ENCODE results near the gene RTL1. TPM values are rescaled to one million over a fixed set of nuclear protein-coding genes. Genes with fewer than 3 reads are reported as not detected.

Gene RTL1
- total RNA-seq, 1 experiment from 2014 or later, result not detected

DNA sequence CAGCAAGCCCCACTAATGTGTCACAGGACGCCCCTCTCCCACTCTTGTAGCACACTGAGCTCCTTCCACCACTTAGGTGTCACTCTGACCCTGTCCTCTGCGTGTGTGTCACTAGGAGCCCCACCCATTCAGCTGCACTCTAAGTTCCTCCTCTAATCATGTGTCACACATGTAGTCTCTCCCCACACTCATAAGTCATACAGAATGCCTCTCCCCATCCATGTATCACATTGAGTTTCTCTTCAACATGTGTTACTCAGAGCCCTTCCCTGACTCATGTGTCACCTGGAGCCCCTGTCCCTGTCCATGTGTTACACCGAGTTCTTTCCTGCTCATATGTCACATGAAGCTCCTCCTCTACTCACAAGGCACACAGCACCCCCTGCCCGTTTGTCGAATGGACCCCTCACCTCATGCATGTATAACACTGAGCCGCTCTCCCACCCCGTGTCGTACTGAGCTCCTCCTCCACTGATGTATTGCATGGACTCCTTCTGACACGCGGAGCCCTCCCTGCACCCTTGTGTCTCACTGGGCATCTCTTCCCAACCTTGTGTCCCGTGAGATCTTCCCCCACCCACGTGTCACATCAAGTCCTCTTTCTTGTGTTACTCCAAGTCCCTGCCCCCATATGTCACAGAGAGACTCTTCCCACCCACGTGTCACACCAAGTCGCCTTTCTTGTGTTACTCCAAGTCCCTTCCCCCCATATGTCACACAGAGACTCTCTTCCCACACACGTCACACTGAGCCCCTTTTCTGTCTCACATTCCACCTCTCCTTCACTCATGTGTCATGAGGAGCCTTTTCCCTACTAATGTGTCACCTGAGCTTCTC, 31.0 kb downstream of the RTL1 start:
- H2BK12ac ChIP-seq (ENCODE audit: insufficient read length, low read depth, low read length), result no peak overlapping the region
- no peak overlapping the region for H2BK15ac ChIP-seq (ENCODE audit: low read depth, low read length)
- H3K27ac Mint-ChIP-seq, result no peak overlapping the region; a peak in 1 of 7 replicates
- no peaks in the 10 kb centered on the region for H3K23me2 ChIP-seq (ENCODE audit: insufficient read length, low read depth, low read length, poor library complexity, severe bottlenecking)
- no peak overlapping the region for H3K4me2 ChIP-seq (ENCODE audit: insufficient read depth, insufficient read length, low read length)
- no peak overlapping the region for H3K56ac ChIP-seq (ENCODE audit: insufficient read length, low read depth, low read length)
- no peaks in the 10 kb centered on the region for H3K79me2 ChIP-seq (ENCODE audit: insufficient read depth, low read length)
- no peak overlapping the region for H4K91ac ChIP-seq (ENCODE audit: insufficient read length, low read depth, low read length)
- no peak overlapping the region for H2BK120ac ChIP-seq (ENCODE audit: low read depth, low read length, poor library complexity, severe bottlenecking)
- no peak overlapping the region for H3K9ac ChIP-seq (ENCODE audit: extremely low read depth, insufficient read length, low read length)
- H3K4me1 Mint-ChIP-seq, result no peaks in the 10 kb centered on the region
- no peak overlapping the region for H3K4ac ChIP-seq (ENCODE audit: low read depth, low read length)
- H3K27ac ChIP-seq (ENCODE audit: insufficient read length, low read depth, low read length), result no peak overlapping the region
- DNase-seq, result no peak
- no peaks in the 10 kb centered on the region for H3K27me3 ChIP-seq (ENCODE audit: insufficient read depth, low read length)
- no peaks in the 10 kb centered on the region for H3K4me1 ChIP-seq (ENCODE audit: insufficient read depth, low read length)
- WGBS (ENCODE audit: extremely low coverage, insufficient read length, low lambda C conversion rate), result no CpG with 5 or more reads among the region's 15 CpGs
- H3K23ac ChIP-seq (ENCODE audit: insufficient read length, low read depth, low read length), result no peak overlapping the region
- H3K14ac ChIP-seq (ENCODE audit: insufficient read depth, low read length), result no peak overlapping the region
- peaks cover 10 to 11% of the 10 kb centered on the region in 2 experiments; a peak in 4 of 5 replicates for H3K9me3 Mint-ChIP-seq
- no peak overlapping the region for H2AK5ac ChIP-seq (ENCODE audit: insufficient read length, low read length)
- H3K4me3 Mint-ChIP-seq, result no peak overlapping the region
- H2BK20ac ChIP-seq (ENCODE audit: low read depth, low read length, poor library complexity, severe bottlenecking), result no peak overlapping the region
- no peak overlapping the region for H4K5ac ChIP-seq (ENCODE audit: insufficient read length, low read depth, low read length)
- H2BK5ac ChIP-seq (ENCODE audit: insufficient read length, low read length), result no peak overlapping the region
- TF ChIP-seq, protein P1, sequence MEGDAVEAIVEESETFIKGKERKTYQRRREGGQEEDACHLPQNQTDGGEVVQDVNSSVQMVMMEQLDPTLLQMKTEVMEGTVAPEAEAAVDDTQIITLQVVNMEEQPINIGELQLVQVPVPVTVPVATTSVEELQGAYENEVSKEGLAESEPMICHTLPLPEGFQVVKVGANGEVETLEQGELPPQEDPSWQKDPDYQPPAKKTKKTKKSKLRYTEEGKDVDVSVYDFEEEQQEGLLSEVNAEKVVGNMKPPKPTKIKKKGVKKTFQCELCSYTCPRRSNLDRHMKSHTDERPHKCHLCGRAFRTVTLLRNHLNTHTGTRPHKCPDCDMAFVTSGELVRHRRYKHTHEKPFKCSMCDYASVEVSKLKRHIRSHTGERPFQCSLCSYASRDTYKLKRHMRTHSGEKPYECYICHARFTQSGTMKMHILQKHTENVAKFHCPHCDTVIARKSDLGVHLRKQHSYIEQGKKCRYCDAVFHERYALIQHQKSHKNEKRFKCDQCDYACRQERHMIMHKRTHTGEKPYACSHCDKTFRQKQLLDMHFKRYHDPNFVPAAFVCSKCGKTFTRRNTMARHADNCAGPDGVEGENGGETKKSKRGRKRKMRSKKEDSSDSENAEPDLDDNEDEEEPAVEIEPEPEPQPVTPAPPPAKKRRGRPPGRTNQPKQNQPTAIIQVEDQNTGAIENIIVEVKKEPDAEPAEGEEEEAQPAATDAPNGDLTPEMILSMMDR (conservative IDR thresholded peaks at IDR 0.05), result no peak
- no peak overlapping the region for H3K18ac ChIP-seq (ENCODE audit: insufficient read length, low read depth, low read length)
- no peak overlapping the region for H4K8ac ChIP-seq (replicated peaks; ENCODE audit: insufficient read length, low read depth, low read length)
- H3K36me3 Mint-ChIP-seq (ENCODE audit: insufficient read depth in 1 of 3, low read depth in 3 of 3), result peaks cover 0 to 3% (median 0%) of the 10 kb centered on the region in 3 experiments; a peak in 1 of 7 replicates
- no peaks in the 10 kb centered on the region for H3K79me1 ChIP-seq (ENCODE audit: insufficient read depth, low read depth, low read length, poor library complexity, severe bottlenecking)
- H2AFZ ChIP-seq (ENCODE audit: low read length), result no peak overlapping the region
- H3K27me3 Mint-ChIP-seq (ENCODE audit: low read depth), result peaks cover 5% of the 10 kb centered on the region
- H4K20me1 ChIP-seq (ENCODE audit: control insufficient read depth, insufficient read depth, insufficient read length), result no peaks in the 10 kb centered on the region
- no peaks in the 10 kb centered on the region for H3K9me3 ChIP-seq (ENCODE audit: control insufficient read depth, low read depth, low read length)
- H3T11ph ChIP-seq (ENCODE audit: low read length), result no peak overlapping the region

Data from H9 (cell line).